HG03432 (cell line): ENCODE data around the gene C17orf67.

Source experiments
- ATAC-seq: cut with Tn5 transposase; IDR thresholded peaks from one replicate; pipeline ENCODE4 v1.9.1; 2021; ENCODE audit warnings: mild to moderate bottlenecking, moderate library complexity; ENCODE audit not compliant: unreplicated experiment

The C17orf67 gene, protein sequence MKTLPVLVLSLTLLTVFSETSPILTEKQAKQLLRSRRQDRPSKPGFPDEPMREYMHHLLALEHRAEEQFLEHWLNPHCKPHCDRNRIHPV

DNA sequence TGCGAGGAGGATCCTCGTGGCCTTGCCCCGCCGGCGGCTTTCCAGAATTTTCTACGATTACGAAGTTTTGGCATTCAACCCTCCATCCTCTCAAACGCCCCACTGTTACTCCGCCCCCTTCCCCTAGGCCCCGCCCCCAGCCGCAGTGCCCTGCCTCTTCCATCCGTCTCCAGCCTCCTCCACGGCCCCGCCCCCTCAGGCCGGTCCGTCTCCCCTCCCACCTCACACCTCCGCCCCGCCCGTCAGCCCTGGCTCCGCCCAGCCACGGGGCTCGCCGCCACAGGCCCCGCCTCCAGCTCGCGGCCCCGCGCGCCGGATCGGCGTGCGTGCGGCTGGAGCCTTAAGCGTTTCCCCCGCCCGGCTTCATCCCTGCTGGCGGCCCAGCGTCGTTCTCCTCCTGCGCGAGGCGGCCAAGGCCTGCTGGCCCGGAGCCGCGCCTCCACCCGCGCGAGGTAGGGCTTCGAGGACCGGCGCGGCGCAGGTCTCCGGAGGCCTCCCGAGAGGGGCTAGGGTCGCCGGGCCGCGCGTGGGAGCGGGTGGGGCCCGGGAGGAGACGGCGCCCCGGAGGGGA is at the start of gene C17orf67, which contains the start of gene DGKE:
Gene C17orf67 (minus strand): TSS at position 112 of the 571 bp plus-strand sequence. CDS start 18,110 bp downstream, outside the sequence.
Gene DGKE (plus strand): TSS at position 343 of the 571 bp plus-strand sequence. CDS start 645 bp downstream, outside the sequence.
- peak; percentile 80 for ATAC-seq

DNA sequence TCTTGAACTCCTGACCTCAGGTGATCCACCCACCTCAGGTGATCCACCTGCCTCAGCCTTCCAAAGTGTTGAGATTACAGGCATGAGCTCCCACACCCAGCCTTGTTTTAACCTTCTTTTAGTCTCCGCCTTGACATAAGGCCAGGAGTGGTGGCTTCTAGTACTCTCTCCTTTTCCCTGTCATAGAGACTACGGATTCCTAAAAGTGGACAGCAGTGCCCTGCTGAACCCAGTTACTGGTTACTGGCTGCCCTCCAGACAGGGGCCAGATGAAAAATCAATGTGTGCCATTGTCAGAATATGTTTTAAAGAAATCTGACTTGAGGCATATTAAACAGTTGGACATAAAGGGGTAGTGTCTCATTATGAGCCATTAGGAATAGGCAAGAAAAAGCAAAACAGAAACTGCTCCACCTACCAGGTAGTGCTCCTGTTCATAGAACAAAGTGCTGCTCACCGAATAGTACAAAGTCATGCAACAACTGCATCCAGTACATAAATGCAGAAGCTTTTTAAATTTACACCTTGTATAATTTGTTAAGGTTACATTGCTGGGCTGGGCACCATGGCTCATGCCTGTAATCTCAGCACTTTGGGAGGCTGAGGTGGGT is 48.1 kb upstream of the C17orf67 start:
- ATAC-seq = no peak

DNA sequence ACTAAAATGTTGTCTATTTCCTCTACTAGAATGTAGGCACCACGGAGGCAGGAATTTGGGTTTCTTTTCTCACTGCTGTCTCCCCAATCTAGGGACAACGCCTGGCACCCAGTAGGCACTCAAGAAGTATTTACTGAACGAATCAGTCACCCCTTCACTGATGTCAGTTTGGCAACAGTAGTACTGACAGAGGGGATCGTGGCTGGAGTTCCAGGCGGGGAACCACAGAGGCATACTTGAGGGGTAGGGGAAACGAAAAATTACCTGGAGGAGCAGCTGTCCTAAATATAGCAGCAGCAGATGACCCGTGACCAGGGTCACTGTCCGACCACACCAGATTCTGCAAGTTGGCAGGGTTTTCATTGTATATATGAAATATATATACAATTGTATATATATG is 46.9 kb upstream of the C17orf67 start:
- no peak for ATAC-seq

DNA sequence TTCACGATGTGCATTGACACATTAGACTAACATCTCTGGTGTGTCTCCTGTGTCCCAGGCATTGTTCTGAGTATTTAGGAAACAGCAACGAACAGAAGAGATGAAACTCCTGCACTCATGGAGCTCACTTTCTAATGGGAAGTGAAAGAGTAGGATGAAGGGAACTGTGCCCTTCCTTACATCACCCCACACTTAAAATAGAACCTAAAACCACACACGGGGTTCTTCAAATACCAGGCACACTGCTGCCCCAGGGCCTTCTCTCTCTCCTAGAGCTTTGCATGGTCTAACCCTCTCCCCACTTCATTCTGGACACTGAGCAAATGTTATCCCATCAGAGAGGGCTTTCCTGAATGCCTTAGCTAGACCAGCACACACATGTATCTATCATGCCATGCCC is 46.4 kb upstream of the C17orf67 start:
- no peak for ATAC-seq

DNA sequence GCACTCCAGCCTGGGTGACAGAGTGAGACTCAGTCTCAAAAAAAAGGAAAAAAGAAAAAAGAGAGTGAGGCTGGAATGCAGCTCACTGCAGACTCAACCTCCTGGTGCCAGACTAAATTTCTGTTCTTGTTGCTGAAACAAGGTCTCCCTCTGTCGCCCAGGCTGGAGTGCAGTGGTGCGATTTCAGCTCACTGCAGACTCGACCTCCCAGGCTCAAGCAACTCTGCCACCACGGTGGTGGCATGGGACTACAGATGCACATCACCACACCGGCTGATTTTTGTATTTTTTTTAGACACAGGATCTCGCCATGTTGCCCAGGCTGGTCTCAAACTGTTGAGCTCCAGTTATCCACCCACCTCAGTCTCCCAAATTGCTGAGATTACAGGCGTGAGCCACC is 45.6 kb upstream of the C17orf67 start:
- no peak for ATAC-seq

DNA sequence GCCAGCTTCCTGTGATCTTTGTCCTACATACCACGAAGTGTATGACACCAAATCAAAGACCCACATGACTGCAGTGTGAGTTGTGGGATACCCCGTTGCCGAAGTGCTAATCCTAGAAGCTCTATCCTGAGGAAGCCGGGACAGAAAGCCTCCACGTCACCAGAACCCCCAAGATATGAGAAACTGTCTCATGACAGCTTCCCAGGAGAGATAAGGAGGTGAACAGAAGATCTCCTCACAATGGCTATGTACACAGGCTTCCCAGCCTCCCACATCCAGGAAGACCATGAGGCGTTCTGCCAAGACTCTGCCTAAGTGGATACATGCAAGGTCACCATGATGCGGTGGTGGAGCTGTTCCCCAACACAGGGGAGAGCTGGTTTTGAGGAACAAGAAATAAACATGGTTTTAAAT is 43.1 kb upstream of the C17orf67 start:
- no peak for ATAC-seq

DNA sequence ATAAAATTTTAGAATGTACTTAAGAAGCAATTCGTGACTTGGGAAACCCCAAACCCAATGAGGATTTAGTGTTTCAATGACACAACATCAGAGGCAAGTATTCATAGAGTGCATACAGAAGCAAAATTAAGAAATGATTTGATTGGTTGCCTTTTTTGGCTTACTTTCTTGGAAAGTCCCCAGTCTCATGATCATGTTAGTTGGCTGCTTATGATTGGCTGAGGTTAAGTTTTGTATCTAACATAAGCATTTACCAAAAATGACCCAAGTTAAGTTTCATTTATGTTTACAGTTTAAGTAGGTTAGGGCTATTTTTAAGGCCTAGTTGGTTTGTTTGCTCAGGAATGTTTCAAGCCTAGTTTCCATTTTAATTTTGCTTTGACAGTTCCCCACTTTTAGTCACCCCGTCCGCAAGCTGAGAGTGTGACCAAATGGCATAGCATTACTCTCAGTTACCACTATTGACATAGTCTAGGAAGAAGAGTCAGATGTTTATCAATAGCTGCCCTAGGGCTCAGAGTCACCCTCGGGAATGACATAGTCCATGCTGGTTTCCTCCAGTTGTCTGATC is 36.4 kb upstream of the C17orf67 start:
- peak; percentile 75 for ATAC-seq

DNA sequence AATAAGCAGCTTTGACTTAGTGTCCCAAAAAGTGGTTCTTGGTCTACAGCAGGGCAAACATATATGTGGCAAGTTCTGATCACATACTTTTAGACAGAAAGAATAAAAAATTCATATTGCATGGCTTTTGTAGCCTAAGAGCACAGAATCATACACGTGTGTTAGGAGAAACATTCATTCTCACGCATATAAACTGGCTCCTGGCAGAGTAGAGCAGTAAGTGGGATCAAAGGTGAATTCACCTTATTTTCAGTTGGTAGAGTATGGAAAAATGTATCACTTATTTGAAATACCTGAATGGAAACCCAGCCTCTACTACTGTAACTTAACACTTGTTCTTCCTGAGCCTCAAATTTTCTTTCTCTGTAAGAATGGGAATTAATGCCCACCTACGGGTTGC is 35.0 kb upstream of the C17orf67 start:
- no peak for ATAC-seq

DNA sequence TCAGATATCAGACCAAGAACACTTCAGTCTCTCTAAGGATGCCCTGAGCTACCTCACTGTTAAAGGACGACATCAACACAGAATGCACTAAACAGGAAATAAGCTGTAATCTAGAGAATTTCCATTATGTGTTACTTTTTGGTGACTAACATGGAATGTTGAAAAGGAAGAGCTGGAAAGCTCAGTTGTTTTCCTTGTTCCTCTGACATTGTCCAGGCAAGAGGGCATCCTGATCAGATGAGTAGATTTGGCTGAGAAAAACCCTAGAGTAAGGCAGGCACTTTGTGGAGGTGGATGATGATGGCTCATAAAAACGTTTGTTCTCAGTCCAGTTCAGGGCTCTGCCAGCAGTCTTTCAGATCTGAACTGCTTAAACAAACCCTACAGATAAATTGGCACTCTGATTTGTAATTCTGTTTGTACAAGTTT is 34.2 kb upstream of the C17orf67 start:
- ATAC-seq = no peak

DNA sequence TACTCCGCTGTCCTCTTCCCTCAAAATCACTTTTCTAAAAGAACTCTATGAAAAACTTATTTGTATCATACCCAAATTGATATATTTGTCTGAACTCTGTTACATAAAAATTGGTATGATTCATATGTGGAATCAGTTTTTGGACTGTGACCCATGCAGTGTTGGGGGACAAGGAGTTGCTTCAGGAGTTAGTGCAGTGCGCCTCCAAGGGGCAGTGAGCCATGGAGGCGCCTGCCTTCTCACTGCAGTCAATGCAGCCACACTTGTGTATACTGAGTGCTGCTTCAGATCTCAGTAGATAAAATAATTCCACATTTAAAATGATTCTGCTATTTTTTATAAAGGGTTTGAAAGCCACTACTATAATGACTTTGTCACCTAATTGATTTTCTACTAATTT is 32.8 kb upstream of the C17orf67 start:
- no peak for ATAC-seq

DNA sequence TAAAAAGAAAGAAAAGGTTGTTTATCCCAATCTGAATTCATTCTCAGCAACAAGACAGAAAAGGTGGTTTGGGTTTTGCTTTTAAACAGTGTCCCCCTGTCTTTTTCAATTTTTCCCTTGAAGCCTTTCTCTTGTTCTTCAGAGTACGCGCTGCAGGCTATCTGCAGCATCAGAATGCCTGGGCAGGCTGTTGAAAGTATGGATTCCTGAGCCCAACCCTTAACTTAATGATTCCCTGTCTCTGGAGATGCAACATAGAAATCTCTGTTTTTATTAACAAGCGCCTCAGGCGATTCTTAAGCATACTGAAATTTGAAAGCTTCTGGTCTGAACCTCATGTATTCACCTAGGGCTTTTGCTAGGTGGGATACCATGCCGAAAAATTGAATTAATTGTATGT is 32.4 kb upstream of the C17orf67 start:
- ATAC-seq = no peak

DNA sequence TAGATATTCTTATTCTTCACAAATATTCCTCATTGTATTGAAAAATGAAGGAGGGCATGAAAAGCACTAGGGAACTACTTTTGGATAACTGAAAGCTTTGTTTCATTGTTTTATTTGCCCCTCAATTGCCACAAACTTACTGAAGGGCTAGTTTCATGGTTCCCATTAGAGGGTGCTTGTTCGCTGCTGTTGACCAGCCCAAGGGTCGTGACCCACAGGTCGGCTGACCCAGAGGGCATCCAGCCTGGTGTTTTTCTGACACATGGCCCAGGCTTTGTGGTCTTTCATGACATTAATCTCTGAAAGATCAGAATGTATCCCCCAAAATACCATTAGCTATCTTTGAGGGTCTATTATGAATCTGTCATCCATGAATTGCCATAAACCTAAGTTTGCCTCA is 30.3 kb upstream of the C17orf67 start:
- no peak for ATAC-seq

DNA sequence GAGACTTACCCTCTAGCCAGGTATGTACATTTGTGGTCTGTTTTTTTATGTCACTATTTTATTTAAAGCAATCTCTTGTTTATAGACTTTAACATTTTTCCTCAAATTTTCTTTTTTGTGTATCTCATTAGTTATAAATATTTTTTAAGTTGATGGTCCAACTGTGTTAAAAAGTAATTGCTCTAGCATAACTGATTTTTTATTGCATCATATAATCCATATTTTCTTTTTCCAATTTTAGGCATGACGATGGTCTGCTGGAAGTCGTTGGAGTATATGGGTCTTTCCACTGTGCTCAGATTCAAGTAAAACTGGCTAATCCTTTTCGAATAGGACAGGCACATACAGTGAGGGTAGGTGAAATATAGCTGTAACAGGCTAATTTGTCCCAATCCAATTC is 28.2 kb upstream of the C17orf67 start:
- ATAC-seq = no peak

DNA sequence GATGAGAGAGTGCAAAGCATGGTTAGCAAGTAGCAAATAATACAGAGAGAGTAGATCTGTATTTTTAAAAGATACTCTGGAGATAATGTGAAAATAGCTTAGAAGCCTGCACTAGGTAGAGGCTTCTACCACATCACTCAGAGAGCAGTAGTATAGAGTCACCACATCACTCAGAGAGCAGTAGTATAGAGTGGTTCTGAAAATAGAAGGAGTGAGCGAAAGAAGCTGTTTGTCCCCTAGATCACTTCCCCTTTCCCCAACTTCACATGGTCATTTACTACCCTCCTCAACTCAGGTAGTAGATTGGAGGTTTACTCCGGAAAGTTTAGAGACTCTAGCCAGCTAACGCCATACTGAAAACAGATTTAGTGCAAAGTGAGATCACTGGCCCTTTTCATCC is 17.3 kb upstream of the C17orf67 start:
- ATAC-seq = no peak

DNA sequence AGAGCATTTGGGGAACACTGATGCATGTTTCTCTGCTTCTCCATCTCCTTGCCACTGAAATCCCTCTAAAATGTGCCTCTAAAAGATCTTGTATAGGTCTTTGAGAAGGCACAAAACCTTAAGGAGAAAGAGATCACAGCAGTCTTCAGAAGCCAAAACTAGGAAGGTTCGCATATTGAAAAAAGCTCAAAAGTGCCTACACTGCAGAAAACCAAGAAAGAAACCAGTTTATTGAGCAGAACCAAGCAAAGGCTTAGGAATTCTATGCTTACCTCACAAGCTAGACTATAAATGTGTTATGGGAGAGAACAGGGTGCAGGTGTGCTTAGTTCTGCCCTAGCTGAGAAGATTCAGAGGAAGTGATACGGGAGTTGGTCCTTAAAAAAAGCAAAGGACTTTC is 16.9 kb upstream of the C17orf67 start:
- no peak for ATAC-seq

DNA sequence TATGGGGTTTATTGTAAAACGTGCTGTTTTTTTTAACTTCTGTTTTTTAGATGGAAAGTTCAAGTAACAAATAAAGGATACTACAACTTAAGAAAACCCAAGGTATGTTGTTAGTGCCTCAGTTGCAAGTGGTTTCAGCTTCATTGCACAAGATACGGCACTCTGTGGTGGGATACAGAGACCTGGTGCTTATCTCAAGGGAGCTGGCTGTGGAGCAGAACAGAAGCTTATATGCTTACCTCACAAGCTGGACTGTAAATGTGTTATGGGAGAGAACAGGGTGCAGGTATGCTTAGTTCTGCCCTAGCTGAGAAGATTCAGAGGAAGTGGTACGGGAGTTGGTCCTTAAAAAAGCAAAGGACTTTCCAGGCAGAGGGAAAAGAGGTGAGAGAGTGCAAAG is 15.4 kb upstream of the C17orf67 start:
- ATAC-seq = no peak

DNA sequence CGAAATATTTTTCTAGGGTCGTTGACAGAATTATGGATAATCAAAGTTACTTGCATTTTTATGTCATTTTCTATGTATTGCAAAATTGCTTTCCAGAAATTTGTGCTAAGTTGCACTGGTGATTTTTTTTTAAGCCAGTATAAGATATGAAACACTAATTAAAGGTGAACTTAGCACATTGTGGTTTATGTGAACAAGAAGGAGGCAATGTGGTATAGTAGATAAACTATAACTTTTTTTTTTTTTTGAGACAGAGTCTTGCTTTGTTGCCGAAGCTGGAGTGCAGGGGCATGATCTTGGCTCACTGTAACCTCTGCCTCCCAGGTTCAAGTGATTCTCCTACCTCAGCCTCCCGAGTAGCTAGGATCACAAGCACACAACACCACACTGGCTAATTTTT is 13.4 kb upstream of the C17orf67 start:
- ATAC-seq = no peak

DNA sequence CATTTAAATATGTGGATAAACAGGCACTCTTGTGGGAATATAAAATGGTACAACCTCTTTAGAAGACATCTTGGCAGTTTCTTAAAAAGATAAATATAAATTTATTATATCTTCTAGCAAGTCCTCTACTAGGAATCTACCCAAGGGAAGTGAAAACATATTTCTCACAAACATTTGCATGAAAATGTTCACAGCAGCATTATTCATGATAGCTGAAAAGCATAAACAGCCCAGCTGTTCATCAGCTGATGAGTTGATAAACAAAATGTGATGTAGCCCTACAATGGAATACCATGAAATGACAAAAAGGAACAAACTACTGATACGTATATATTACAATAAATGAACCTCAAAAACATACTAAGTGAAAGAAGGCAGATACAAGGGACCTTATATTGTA is 12.2 kb upstream of the C17orf67 start:
- ATAC-seq = no peak

DNA sequence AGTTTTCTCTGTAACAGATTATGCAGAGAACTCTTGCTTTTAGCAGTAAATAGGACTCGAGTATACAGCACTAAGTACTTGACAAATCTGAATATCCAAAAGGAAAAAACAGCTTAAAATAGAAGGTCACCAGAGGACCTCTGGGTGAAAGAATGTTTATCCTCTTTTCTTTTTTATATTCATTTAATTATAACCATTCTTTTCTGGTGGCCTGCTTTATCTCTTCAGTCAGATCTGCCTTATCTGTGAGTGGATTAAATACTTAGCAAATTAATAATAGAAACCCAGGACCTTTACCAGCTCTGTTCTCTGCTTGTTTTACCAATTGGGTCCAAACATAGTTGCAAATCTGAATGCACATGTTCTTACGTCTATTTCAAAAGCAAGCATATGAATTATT is 8.9 kb upstream of the C17orf67 start:
- no peak for ATAC-seq

DNA sequence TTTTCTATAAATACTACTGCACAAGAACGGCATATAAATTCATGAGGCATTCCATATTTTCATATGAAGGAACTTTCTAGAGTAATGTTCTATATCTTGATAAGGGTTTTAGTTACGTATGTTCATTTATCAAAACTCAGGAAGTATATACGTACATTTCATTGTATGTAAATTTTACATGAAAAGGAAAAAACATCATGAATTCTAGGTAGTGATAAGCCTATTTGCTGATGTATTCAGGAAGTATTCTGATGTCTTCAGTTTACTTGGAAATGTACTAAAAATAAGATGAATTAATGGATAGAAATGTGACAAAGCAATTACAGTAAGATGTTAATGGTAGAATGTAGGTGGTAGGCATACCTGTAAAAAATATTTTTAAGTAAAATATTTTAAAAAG is 5.0 kb upstream of the C17orf67 start:
- no peak for ATAC-seq

DNA sequence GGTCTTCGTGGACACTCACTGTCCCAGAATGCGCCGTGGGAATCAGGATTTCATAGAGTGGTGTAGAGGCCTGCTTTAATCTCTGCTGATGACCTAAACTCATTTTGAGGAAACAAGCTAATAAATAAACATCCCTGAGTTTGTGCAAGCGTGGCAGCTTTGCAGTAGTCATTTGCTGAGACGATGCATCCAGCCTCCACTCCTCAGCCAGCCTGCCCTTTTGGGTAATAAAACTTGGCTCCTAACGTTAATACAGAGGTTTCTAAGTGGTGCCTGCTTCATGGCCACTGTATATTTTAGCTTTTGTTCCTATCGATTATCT is 1.5 kb upstream of the C17orf67 start:
- ATAC-seq = no peak
